Renal cortex interstitium (tissue), 11 donors: ENCODE measurements around the gene MAP3K15. TPM values are rescaled to one million over a fixed set of nuclear protein-coding genes. Genes with fewer than 3 reads are reported as not detected.
"Not testable (repeated sequence)": the region's sequence is repeated elsewhere in the genome, so short reads cannot be mapped to it uniquely, and the experiment has no call there.

Experiments used
- DNase-seq, 11 donors: peaks; one replicate each; pipeline ENCODE4 v3.0.0-alpha.2; 2013; ENCODE audit warnings: low read depth in 9 of 11, low spot score in 4 of 11; ENCODE audit errors: extremely low read depth in 1 of 11
- polyA plus RNA-seq, 3 donors: library from polyadenylated mRNA; unstranded; fragments of 120-200 nt; gene quantifications; one replicate each; pipeline ENCODE4 v1.2.1, GENCODE V29; 2013; ENCODE audit not compliant: insufficient read length in 3 of 3

The MAP3K15 gene
- polyA plus RNA-seq, 3 donors: 3.5 to 8.3 (median 4.8) TPM

DNA sequence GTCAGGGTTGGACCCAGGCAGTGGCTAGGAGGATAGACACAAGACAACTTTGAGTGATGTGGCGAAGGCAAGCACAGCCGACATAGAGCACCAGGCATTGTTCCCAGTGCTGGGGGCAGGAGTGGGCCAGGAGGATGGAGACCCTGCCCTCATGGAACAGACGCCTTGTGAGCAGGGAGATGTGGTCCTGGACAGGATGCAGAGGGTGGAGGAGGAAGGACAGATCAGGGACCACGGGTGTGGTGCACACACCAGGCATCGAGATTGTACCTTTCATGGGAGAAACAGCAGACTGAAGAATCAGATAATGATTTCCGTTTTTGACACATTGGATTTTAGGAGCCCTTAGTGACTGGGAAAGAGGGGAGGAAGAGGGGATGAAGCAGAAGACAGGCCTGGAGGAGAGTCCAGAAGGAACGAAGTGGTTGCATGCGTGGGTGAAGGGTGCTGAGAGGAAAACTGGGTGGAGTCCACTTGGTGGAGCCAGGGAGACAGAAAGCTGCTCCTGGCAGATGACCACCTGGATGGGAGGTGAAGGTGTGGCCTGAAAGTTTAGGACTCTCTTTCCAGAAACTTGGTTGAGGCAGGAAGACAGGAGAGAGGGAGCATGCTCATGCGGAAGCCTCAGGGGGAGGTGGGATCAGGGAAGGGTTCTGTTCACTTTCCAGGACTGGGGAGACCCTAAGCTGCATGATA lies 27.9 kb upstream of the MAP3K15 start:
- DNase-seq: no peak

DNA sequence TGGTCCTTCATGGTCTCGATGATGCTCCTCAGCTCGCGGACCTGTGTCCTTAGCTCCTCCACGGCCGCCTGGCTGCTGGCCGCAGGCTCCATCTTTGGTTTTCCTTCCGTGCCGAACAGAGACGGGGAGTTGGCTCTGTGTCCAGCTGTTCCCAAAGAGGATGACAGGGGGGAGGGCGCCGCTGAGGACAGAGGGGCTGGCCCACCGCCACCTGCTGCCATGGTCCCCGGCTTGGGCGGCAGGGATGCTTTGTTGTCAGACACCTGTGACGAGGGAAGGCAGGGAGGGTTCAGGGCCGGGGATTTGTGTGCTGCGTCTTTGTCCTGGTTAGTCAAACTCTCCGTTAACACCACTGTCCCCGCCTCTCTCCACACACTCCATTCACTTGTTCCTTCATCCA lies 26.6 kb upstream of the MAP3K15 start:
- no peak for DNase-seq

DNA sequence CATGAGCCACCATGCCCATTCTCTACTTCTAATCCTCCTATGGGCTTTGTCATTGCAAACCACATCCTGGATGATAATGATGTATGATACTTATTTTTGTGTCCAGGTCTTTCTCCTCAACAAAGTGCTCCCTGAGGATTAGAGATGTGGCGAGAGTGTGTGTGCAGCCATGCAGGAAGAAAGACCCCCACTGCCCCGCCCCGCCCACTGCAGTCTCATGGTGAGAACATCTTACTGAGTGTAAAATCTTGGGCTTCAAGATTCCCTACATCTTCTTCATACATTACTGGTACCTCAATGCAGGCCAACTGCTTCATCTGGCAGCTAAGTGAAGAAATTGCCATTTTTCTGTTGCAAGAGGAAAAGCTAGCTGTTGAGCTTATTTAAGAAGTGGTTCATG lies 25.9 kb upstream of the MAP3K15 start:
- DNase-seq: no peak

DNA sequence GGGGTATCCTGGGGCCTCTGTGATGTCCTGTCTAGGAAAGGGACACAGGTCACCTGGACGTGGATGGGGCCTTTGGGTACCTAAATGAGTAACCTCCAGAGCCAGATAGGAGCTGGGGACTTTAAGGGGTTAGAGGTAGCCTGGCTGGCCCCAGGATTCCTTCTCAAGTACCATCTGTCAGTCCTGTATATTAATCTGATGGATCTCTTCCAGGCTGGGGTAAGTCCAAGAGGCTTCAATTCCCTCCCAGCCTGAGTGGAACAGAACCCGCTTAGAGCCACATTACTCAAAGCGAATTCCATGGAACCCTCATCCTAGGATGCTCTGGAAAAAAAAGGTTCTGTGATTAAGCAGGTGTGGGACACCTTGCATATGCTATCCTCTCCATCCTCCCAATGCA lies 24.8 kb upstream of the MAP3K15 start:
- DNase-seq: no peak

DNA sequence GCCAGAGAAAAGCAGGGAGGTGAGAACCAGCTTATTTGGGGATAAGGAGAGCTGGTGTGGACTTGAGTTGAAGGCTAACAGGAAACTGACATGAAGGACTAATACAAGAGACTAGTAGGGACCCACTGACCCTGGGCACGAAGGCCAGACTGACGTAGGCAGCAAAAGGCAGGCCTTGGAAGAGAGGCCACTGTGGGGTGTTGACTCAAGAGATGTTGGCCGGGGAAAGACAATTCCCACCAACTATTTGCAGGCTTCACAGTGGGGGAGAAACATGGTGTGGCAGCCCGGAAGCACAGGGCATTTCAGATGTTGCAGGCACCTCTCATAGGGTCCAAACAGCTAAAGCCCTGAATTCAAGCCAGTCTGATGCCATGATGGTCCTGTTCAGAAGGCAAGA lies 24.4 kb upstream of the MAP3K15 start:
- no peak for DNase-seq

DNA sequence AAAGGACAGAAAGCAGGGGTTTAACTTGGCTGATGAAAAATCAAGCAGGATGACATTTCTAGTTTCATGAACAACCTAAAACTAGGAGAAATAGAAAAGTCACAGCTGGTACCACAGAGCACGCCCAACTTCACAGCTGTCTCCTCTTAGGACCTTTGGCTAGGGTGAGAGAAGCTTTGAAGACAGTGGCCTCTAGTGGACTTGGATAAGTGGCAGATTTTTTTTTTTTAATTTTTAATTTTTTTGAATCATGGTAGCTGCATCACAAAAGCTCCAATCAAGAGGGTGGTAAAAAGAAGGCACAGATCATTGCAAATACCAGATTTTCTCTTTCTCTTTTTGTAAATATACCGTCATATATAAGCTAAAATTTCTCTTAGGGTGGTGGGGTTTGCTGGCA lies 20.2 kb upstream of the MAP3K15 start:
- DNase-seq: peak in 1 of 11 donors; percentile 9

DNA sequence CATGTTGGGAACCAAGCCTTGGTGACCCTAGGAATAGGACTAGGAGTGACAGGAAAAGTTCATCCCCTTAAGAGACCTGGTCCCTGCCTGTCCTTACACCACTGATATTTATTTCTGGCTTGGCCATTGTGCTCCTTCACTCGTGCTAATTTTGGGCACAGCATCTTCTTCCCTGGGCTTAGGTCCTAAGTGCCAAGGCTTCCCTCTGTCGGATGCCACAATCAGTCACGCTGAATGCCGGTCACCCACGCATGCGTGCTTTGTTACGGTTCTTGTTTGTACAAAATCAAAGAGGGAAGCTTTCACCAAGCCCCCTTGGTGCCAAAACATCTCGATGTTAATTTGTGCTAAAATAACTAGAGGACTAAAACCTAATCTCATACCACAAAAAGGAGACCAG lies 17.4 kb upstream of the MAP3K15 start:
- DNase-seq: no peak

DNA sequence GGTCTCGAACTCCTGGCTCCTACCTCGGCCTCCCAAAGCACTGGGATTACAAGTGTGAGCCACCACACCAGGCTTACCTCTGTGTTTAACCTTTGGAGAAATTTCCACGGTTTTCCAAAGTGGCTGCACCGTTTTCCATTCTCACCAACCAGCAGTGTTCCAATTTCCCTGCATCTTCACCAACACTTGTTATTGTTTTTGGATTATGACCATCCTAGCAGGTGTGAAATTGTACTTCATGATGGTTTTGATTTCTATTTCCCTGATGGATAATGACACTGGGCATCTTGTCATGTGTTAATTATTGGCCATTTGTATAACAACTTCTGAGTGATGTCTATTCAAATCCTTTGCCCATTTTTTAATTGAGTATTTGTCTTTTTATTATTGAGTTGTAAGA lies 2.7 kb upstream of the MAP3K15 start:
- no peak for DNase-seq

DNA sequence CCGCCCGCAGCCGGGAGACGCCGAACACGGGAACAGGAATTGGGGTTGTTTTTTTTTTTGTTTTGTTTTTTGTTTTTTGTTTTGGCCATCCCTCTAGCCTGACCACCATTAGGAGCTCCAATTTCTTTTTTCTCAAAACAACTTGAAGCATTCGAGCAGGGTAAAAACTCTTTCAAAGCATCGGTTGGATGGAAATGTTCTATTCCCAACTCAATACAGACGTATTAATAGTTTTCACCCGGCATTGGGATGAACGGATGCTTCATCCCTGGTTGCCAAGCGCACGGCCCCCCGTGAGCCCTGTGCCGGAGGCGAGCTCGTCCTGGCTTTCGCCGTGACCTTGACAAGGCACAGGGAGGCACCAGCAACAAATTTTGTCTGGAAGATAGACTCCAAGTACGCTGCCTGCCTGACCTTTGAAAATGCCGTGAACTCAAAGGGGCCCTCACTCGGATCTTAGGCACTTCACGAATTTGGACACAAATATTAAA lies 352 bp upstream of the MAP3K15 start:
- no peak for DNase-seq

DNA sequence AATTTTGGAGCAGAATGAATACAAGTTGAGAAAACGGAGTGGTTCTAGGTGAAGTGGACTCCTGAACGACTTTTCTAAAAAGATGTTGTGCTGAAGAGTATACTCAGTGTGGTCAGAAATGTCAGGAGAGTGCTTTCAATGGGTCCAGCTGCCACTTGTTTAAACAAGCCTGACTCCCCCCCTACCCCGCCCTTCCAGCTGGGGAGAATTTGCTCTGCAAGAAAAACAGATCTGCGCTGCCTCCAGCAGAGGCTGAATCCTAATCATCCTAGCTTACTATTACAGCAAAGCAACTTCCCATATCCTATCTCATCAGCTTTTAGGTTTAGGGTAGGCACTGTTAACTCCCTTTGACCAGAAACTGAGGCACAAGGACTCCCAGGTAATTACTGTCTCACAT lies 1.9 kb downstream of the MAP3K15 start:
- DNase-seq: no peak

DNA sequence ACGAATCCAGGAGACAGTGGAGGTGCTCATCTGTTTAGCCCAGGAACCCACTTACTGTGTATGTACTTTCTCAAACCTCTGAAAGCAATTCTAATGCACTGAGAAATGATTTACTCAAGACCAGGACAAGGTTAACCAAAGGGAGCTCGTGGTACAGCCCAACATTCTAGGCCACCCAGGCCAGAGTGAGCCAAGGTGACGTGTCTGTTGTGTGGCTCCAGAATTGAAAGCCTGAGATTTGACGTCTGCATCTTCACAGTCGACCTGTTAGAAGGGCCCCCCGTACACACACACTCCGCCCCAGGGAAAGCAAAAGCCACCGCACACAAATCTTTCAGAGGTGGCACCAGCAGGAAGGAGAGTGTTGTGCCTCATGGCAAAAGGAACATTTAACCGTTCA lies 2.3 kb downstream of the MAP3K15 start:
- DNase-seq: no peak

DNA sequence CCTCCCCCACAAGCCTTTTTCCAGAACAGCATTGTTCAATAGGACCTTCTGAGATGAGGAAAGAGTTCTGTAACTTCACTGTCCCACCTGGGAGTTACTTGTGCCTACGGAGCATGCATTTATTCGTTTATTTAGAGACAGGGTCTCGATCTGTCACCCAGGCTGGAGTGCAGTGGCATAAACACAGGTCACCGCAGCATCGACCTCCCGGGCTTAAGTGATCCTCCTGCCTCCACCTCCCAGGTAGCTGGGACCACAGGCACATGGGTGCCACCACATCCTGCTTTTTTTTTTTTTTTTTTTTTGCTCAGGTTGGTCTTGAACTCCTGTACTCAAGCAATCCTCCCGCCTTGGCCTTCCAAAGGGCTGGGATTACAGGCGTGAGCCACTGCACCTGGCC lies 2.9 kb downstream of the MAP3K15 start:
- no peak for DNase-seq

DNA sequence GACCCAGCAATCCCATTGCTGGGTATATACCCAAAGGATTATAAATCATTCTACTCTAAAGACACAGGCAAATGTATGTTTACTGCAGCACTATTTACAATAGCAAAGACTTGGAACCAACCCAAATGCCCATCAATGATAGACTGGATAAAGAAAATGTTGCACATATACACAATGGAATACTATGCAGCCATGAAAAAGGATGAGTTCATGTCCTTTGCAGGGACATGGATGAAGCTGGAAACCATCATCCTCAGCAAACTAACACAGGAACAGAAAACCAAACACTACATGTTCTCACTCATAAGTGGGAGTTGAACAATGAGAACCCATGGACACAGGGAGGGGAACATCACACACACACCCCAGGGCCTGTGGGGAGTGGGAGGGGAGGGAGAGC lies 3.5 kb downstream of the MAP3K15 start:
- DNase-seq: not testable (repeated sequence)

DNA sequence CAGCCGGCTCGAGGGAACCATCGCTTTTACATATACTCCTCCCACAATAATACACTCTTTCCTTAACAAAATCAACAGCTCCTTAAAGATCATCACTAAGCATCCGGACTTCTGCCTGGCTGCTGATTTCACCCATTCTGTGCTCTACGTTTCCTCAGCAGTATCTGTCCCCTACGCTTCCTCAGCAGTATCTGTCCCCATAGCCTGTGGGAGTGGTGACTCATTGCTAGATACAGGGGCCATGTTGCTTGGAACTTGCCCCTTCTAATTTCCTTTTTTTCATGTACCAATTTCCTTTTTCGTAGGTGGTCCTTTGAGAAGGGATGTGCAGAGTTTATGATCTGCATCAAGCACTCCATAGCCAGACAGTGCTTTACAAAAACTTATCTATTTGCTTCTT lies 18.6 kb downstream of the MAP3K15 start:
- no peak for DNase-seq

DNA sequence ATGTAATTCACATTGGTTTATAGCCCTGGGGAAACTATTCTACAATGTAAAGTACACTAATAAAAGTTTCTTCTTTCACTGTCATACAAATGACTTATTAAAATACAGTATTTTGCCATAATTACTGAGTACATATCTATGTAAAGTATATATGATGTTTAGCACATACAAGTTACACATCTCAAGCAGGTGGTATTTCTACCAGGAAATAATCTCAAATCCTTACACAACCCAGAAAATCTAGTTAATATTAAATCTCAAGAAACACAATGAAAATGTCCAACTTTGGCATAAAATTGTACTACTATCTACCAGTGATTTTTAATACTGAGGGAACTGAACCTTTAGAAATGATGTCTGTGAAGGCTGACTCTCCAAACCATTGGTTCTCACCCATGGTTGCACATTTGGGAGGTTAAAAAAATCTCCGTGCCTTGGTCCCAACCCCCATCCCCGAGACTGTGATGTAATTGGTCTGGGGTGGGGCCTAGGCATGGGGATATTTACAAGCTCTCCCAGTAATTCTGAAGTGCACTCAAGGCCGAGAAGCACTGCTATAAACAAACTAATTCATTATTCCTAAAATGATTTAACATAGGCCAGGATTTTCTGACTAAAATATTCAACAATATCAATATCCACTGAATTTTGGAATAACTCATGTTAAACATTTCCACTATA lies 27.6 kb downstream of the MAP3K15 start:
- no peak for DNase-seq

DNA sequence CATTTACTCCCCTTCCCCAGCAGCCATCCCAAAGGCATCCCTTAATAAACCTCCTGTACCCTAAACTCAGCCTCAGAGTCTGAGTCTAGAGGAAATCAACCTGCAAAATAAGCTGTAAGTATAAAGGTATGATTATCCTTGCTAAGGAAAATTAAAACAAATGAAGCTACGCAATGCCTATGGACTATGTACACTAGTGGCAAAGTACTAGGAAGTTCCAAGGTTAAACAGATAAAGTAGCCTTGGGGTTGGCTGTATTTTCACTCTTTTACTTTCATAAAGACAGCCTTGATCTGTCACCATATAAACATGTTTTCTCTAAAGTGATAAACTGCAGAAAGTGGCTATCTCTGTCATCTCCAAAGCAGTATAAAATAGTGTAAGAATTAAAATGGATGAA lies 35.9 kb downstream of the MAP3K15 start:
- DNase-seq: no peak

DNA sequence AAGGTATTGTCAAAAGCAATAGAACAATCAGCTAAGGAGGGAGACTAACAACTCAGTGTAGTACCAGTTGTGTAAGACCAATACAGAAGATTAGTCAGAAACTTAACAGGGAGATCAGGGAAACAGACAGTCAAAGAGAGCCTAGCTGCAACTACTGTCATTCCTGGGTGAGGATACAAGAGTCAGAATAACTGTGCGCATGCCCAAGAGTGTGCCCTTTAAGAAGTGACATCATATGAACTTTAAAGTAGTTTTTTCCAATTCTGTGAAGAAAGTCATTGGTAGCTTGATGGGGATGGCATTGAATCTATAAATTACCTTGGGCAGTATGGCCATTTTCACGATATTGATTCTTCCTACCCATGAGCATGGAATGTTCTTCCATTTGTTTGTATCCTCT lies 46.9 kb downstream of the MAP3K15 start:
- DNase-seq: not testable (repeated sequence)

DNA sequence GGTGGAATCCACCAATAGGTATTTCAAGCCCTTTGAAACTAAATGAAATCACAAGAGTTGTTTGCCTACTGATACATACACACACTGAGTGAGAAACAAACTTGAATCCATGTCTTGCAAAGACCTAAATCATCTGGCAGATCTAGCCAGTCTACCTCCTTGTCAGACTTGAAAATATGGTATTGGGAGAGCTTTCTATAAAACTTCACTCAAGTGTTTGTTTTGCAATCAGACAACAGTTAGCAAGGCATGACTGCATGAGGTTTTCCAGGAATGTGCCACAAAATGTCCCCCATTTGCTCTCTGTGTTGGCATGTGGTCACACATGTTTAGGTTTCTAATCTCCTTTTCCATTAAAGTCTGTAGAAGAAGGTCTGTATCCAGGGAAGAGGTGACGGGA lies 52.4 kb downstream of the MAP3K15 start:
- DNase-seq: no peak

DNA sequence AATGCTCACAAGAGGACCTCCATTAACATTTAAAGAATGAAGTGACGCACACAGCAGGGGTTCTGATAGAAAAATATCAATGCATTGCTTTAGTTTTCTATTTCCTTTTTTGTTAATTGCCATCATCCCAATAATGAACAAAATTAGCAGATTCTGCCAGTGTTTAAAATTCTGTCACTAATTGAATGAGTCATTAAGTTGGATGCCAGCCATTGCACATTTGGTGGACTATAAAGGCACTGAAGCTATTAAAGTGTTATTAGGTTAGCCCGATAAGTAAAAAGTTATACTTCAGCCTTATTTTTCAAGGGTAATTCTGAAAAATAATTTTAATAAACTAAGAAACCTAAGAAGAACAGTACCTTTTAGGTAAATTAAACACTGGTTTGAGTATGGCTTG lies 53.1 kb downstream of the MAP3K15 start:
- no peak for DNase-seq

DNA sequence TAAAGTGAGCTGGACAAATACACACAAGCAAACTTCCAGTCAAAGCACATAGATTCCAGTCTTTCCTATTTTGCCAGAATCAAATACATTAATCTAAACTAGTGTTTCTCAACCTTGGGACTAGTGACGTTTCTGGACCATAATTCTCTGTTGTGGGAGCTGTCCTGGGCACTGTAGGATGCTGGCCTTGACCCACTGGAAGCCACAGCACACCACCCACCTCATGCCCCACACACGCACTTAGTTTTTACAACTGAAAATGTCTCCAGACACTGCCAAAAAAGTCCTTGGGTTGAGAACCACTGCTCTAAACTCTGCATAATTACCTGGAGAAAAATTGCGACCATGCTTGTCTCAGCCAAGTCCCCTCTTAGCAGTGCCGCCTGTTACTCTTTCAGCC lies 57.6 kb downstream of the MAP3K15 start:
- DNase-seq: no peak

DNA sequence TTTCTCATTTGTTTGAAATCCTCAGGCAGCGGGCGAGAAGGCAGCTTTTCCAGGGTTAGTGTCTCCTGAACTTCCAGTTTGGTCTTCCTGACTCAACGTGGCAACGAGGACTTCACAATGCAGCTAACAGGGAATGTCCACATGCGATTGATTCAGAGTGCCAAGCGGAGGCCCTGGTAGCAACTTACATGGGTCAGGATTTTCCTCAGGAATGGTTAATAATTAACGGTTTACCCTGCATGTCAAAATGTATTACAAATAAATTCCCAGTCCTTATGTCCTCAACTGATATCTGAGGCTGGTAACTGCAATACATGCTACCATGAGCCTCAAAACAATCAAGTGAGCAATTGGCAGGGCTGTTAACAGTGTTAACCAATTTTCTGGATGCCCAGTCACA lies 67.2 kb downstream of the MAP3K15 start:
- no peak for DNase-seq
